Measurements from ENCODE around the gene ZBTB16. TPM values are rescaled to one million over a fixed set of nuclear protein-coding genes. Genes with fewer than 3 reads are reported as not detected.

The ZBTB16 gene
- total and polyA plus RNA-seq, 3 donors from 2014 or later: 11.4 to 88.5 (median 51.5) TPM

GRCh38 chr11:114193730-114194679 is 134.5 kb downstream of the ZBTB16 start:
- 61 to 67% methylated on average over 10 of the region's 10 CpGs for WGBS, 2 donors
- no peaks in the 10 kb centered on the region for H3K27me3 ChIP-seq
- peak overlapping the region; percentile 6 to 79 for H3K27ac ChIP-seq
- no peaks in the 10 kb centered on the region for H3K9me3 ChIP-seq
- no peak for DNase-seq
- H3K4me1 ChIP-seq: peaks cover 43% of the 10 kb centered on the region
- TF ChIP-seq, protein P1, sequence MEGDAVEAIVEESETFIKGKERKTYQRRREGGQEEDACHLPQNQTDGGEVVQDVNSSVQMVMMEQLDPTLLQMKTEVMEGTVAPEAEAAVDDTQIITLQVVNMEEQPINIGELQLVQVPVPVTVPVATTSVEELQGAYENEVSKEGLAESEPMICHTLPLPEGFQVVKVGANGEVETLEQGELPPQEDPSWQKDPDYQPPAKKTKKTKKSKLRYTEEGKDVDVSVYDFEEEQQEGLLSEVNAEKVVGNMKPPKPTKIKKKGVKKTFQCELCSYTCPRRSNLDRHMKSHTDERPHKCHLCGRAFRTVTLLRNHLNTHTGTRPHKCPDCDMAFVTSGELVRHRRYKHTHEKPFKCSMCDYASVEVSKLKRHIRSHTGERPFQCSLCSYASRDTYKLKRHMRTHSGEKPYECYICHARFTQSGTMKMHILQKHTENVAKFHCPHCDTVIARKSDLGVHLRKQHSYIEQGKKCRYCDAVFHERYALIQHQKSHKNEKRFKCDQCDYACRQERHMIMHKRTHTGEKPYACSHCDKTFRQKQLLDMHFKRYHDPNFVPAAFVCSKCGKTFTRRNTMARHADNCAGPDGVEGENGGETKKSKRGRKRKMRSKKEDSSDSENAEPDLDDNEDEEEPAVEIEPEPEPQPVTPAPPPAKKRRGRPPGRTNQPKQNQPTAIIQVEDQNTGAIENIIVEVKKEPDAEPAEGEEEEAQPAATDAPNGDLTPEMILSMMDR (IDR thresholded peaks at IDR 0.05): no peak
- TF ChIP-seq POLR2A (IDR thresholded peaks at IDR 0.05): no peak
- H3K36me3 ChIP-seq (ENCODE audit: low read depth, missing control alignments): no peaks in the 10 kb centered on the region
- H3K4me3 ChIP-seq: no peak overlapping the region
- intact Hi-C loops (cut with DNase I; ENCODE audit: low total_unique reads): no loop called here

- intact Hi-C loops (cut with DNase I; ENCODE audit: low total_unique reads): no loop called here
Observed at GRCh38 chr11:114194702-114195101, 135.2 kb downstream of the ZBTB16 start.

GRCh38 chr11:114195151-114195550 is 135.6 kb downstream of the ZBTB16 start:
- Histone ChIP-seq H3K4me1 (peaks cover 49% of the 10 kb centered on the region), H3K36me3 (ENCODE audit: low read depth, missing control alignments) (no peaks in the 10 kb centered on the region), H3K4me3 (no peak overlapping the region), H3K27me3 (no peaks in the 10 kb centered on the region), H3K9me3 (no peaks in the 10 kb centered on the region), H3K27ac (peak overlapping the region; percentile 21 to 79)
- no peak for DNase-seq
- intact Hi-C loops (cut with DNase I; ENCODE audit: low total_unique reads): no loop called here
- TF ChIP-seq POLR2A (IDR thresholded peaks at IDR 0.05): no peak
- TF ChIP-seq, protein P1 (IDR thresholded peaks at IDR 0.05): no peak
- WGBS, 2 donors: 60 to 67% methylated on average over 4 of the region's 4 CpGs

More at GRCh38 chr11:114194702-114195101, 135.2 kb downstream of the ZBTB16 start:
- DNase-seq: no peak
- Histone ChIP-seq H3K36me3 (ENCODE audit: low read depth, missing control alignments) (no peaks in the 10 kb centered on the region), H3K27me3 (no peaks in the 10 kb centered on the region), H3K27ac (peak overlapping the region in 1 of 2 donors; percentile 79), H3K4me1 (peaks cover 49% of the 10 kb centered on the region), H3K4me3 (no peak overlapping the region), H3K9me3 (no peaks in the 10 kb centered on the region)
- 51 to 70% methylated on average over 4 of the region's 4 CpGs for WGBS, 2 donors
- TF ChIP-seq, protein P1 (IDR thresholded peaks at IDR 0.05): no peak

- Histone ChIP-seq H3K27me3 (no peaks in the 10 kb centered on the region), H3K4me1 (peaks cover 55% of the 10 kb centered on the region), H3K4me3 (no peak overlapping the region), H3K36me3 (ENCODE audit: low read depth, missing control alignments) (no peaks in the 10 kb centered on the region), H3K9me3 (no peaks in the 10 kb centered on the region), H3K27ac (peak overlapping the region; percentile 79 to 90)
- DNase-seq: no peak
- intact Hi-C loops (cut with DNase I; ENCODE audit: low total_unique reads): no loop called here
- WGBS, 2 donors: 94 to 97% methylated on average over 4 to 5 of the region's 5 CpGs
- TF ChIP-seq, protein P1 (IDR thresholded peaks at IDR 0.05): no peak
- TF ChIP-seq POLR2A (IDR thresholded peaks at IDR 0.05): no peak
Observed at GRCh38 chr11:114195981-114196731, 136.6 kb downstream of the ZBTB16 start.

All from testis (tissue), 3 donors.